ENCODE measurements around the gene LGALS3BP. TPM values are rescaled to one million over a fixed set of nuclear protein-coding genes. Genes with fewer than 3 reads are reported as not detected.
"Not testable (repeated sequence)": the region's sequence is repeated elsewhere in the genome, so short reads cannot be mapped to it uniquely, and the experiment has no call there.

The LGALS3BP gene
- polyA plus RNA-seq, 1 donor = 325 TPM

DNA sequence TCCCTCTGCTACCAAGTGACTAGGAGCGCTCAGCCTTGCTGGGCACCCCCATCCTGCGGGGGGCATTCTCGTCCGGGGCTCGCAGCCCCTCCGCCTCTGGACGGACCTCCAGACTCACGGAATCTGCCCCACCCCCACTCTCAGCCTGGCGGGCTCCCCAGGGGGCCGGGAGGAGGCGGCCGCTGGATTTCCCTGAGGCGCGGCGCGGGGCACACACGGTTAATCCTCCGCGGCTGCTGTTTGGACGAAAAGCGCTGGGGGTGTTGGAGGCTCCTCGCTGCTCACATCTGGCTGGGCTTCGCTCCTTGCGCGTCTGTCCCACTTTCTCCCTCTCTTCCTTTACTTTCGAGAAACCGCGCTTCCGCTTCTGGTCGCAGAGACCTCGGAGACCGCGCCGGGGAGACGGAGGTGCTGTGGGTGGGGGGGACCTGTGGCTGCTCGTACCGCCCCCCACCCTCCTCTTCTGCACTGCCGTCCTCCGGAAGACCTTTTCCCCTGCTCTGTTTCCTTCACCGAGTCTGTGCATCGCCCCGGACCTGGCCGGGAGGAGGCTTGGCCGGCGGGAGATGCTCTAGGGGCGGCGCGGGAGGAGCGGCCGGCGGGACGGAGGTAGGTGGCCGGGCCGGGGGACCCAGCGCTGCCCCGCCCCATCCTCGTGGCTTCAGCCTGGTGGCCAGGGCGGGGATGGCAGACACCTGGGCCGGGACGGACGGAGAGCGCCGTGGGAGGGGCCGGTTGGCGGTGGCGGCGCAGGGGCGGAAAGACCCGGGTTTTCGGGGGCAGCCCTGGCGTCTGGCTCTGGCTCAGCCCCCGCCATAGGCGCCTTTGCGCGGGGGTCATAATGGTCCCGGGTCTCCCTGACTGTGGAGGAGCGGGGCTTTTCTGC is 44.4 kb upstream of the LGALS3BP start, which contains the start of gene C1QTNF1:
TSS of gene C1QTNF1 (plus strand) at position 284 of the 886 bp plus-strand sequence. CDS start 19,800 bp downstream, outside the sequence.
- no peaks in the 10 kb centered on the region for H3K36me3 ChIP-seq (ENCODE audit: control insufficient read depth, insufficient read depth, low read length)
- no CpG with 5 or more reads among the region's 77 CpGs for WGBS (ENCODE audit: insufficient coverage, low lambda C conversion rate)
- peaks cover 51% of the 10 kb centered on the region for H3K4me1 ChIP-seq (ENCODE audit: control insufficient read depth, insufficient read depth, low read length)
- H3K27ac ChIP-seq (ENCODE audit: low read length) = no peak within 1 kb of the TSS
- DNase-seq = peak in 1 of 2 donors; percentile 43
- H3K4me3 ChIP-seq (ENCODE audit: low read length) = peak within 1 kb of the TSS; percentile 49
- H3K9me3 ChIP-seq (ENCODE audit: control insufficient read depth, low read depth, low read length) = peaks cover 5% of the 10 kb centered on the region
- H3K27me3 ChIP-seq (ENCODE audit: control insufficient read depth, insufficient read depth, low read length) = peaks cover 31% of the 10 kb centered on the region

DNA sequence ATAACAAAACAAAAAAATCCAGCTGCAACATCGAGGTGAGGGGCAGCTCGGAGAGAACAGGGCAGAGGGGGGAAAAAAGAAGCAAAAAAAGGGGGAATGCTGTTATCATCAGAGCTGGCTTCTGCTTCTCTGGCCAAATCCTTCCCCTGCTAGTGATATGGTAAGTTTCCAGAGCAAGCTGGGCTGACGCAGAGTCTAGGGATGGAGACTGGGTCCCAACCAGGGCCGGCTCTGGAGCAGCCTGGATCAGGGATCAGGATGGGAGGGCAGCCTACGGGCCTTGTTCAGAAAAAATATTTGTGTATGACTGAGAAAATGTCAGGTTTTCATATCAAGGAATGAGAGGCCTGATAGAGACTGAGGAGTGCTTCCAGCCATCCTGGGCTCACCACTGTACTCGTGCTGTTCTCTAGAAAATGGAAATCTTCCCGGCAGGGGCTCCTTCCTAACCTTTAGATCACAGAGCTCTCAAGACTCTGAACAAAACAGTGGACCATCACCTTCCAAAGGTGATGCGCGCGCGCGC is 43.5 kb upstream of the LGALS3BP start:
- H3K9me3 ChIP-seq (ENCODE audit: control insufficient read depth, low read depth, low read length) = peaks cover 5% of the 10 kb centered on the region
- H3K27ac ChIP-seq (ENCODE audit: low read length) = no peak overlapping the region
- peaks cover 52% of the 10 kb centered on the region for H3K4me1 ChIP-seq (ENCODE audit: control insufficient read depth, insufficient read depth, low read length)
- DNase-seq = no peak
- 100% methylated on average over 1 of the region's 12 CpGs for WGBS (ENCODE audit: insufficient coverage, low lambda C conversion rate)
- H3K36me3 ChIP-seq (ENCODE audit: control insufficient read depth, insufficient read depth, low read length) = no peaks in the 10 kb centered on the region
- H3K4me3 ChIP-seq (ENCODE audit: low read length) = no peak overlapping the region
- H3K27me3 ChIP-seq (ENCODE audit: control insufficient read depth, insufficient read depth, low read length) = peaks cover 31% of the 10 kb centered on the region

DNA sequence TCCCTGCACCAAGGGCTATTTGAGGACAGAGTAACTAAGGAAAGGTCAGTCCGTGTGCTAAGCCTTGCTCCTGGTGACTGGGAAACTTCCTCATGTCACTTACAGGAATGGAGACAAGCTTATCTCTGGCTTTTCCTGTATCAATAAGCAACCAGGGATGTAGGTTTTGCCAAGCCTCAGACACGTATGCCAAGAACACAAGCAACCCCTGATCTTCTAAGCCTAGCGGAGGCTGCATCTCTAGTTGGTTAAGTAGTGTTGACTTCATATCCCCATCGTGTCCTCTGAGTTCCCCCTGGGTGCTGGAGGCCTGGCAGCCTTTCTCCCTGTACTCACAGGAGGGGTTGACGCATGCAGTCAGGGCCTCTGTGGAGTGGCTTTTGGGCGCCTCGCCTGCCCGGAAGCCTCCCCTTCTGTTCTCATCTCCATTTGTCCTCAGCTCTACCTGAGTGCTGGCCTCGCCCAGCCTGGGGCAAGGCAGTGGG is 42.8 kb upstream of the LGALS3BP start:
- DNase-seq = no peak
- Histone ChIP-seq H3K4me3 (ENCODE audit: low read length) (no peak overlapping the region), H3K27ac (ENCODE audit: low read length) (no peak overlapping the region), H3K4me1 (ENCODE audit: control insufficient read depth, insufficient read depth, low read length) (peaks cover 45% of the 10 kb centered on the region), H3K36me3 (ENCODE audit: control insufficient read depth, insufficient read depth, low read length) (no peaks in the 10 kb centered on the region), H3K27me3 (ENCODE audit: control insufficient read depth, insufficient read depth, low read length) (peaks cover 31% of the 10 kb centered on the region), H3K9me3 (ENCODE audit: control insufficient read depth, low read depth, low read length) (peaks cover 5% of the 10 kb centered on the region)
- no CpG with 5 or more reads among the region's 9 CpGs for WGBS (ENCODE audit: insufficient coverage, low lambda C conversion rate)

DNA sequence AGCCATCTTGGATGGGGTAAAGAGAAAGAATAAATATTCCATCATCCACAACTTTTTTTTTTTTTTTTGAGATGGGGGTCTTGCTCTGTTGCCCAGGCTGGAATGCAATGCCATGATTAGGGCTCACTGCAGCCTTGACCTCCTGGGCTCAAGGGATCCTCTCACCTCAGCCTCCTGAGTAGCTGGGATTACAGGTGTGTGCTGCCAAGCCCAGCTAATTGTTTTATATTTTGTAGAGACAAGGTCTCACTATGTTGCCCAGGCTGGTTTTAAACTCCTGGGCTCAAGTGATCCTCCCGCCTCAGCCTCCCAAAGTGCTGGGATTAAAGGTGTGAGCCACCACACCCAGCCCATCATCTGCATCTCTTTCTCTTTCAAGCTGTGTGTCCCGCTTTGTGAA is 42.2 kb upstream of the LGALS3BP start:
- Histone ChIP-seq H3K27me3 (ENCODE audit: control insufficient read depth, insufficient read depth, low read length) (peaks cover 31% of the 10 kb centered on the region), H3K4me1 (ENCODE audit: control insufficient read depth, insufficient read depth, low read length) (peaks cover 39% of the 10 kb centered on the region)
- WGBS (ENCODE audit: insufficient coverage, low lambda C conversion rate) = no CpG with 5 or more reads among the region's 2 CpGs

DNA sequence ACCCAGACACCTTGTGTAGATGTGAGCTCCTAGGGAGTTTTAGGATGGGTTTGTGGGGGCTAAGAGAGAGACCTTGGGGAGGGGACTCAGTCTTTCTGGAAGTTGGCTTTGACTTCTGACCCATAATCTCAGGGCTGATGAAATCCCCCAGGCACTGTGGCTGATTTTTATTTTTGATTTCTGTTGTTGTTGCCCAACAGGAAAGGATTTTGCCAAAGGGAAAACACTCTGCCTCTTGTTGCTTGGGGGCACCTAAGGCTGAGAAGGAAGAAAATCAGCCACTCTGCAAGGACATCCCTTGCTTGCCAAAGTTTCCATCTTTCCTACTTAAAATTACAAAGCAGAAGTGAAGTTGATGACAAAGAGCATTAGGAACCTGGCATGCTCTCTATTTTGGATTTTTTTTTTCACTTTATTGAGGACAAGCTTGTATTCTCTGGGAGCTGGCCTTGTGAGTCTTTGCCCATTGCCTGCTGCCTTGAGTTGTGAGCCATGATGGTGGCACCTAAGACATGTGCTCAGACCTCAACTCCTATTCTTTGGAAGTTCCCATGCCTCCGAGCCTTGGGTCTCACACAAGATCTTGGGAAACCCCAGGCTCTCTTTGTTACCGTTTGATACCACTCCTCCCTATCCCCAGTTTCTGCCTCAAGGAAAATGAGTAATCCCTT is 41.0 kb upstream of the LGALS3BP start:
- peaks cover 31% of the 10 kb centered on the region for H3K27me3 ChIP-seq (ENCODE audit: control insufficient read depth, insufficient read depth, low read length)
- no peaks in the 10 kb centered on the region for H3K36me3 ChIP-seq (ENCODE audit: control insufficient read depth, insufficient read depth, low read length)
- H3K4me3 ChIP-seq (ENCODE audit: low read length) = no peak overlapping the region
- no CpG with 5 or more reads among the region's 2 CpGs for WGBS (ENCODE audit: insufficient coverage, low lambda C conversion rate)
- H3K27ac ChIP-seq (ENCODE audit: low read length) = no peak overlapping the region
- no peak for DNase-seq
- H3K9me3 ChIP-seq (ENCODE audit: control insufficient read depth, low read depth, low read length) = peaks cover 7% of the 10 kb centered on the region
- H3K4me1 ChIP-seq (ENCODE audit: control insufficient read depth, insufficient read depth, low read length) = peaks cover 31% of the 10 kb centered on the region

More for the DNA sequence above, 42.2 kb upstream of the LGALS3BP start:
- not testable (repeated sequence) for H3K9me3 ChIP-seq (ENCODE audit: control insufficient read depth, low read depth, low read length); H3K36me3 ChIP-seq (ENCODE audit: control insufficient read depth, insufficient read depth, low read length); H3K4me3 ChIP-seq (ENCODE audit: low read length); DNase-seq; H3K27ac ChIP-seq (ENCODE audit: low read length)

DNA sequence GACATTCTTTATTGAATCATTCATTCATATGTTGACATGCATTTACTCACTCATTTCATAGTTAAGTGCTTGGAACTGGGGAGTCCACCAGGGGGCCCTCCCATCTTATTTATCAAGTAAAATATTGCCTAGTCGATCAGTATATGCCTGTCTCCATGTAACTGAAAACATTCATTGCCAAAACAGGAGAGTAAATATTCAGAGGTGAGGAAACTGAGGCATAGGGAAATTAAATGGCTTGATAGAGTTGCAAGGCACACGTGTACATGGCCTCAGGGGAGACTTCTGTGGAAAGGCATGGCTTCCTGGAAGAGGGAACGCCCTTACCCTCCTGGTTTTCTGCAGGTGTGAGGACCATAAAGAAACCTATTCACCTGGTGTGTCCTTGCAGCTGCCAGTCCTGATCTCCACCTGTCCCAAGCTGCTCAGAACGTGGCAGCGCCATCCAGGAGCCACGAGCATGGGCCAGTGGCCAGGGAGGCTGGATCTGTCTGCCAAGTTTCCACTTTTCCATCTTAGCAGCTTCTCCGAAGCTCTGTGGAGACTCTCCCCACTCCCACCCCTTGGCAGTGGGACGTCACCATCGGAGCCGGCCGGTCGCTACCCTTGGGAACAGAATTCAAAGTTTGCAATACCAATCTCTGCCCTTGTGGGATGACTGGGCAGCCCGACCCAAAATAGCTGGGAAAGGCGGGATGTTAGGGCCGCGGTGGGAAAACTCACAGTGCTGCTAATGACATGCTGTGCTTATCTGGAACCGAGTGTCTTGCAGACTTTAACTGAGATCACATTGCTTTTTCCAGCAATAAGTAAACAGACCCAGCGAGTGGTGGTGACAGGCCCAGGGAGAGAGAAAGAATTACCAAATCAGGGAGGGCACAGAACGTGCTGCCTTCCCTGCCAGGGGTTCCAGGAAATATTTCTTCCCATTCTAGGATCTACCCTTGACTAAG is 40.2 kb upstream of the LGALS3BP start:
- Histone ChIP-seq H3K9me3 (ENCODE audit: control insufficient read depth, low read depth, low read length) (peaks cover 11% of the 10 kb centered on the region), H3K27me3 (ENCODE audit: control insufficient read depth, insufficient read depth, low read length) (peaks cover 25% of the 10 kb centered on the region), H3K4me3 (ENCODE audit: low read length) (no peak overlapping the region), H3K4me1 (ENCODE audit: control insufficient read depth, insufficient read depth, low read length) (peaks cover 24% of the 10 kb centered on the region), H3K27ac (ENCODE audit: low read length) (no peak overlapping the region), H3K36me3 (ENCODE audit: control insufficient read depth, insufficient read depth, low read length) (no peaks in the 10 kb centered on the region)
- DNase-seq = peak in 1 of 2 donors; percentile 57
- 0% methylated on average over 1 of the region's 19 CpGs for WGBS (ENCODE audit: insufficient coverage, low lambda C conversion rate)

DNA sequence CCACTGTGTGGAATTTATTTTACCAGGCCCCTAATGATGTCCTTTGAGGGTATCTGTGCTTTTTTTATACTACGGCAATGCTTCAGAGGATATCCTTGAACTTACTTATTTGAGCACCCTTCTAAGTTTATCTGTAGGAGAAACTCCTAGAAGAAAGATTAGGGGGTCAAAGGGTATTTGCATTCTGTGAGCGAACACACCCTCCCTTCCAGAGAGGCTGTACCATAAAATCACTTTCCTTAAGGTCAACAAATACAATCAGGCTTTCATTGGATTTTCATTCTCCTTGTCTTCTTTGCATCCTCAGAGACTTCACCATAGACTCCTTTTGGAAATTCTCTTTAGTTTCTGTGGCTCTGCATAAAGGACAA is 39.5 kb upstream of the LGALS3BP start:
- H3K4me1 ChIP-seq (ENCODE audit: control insufficient read depth, insufficient read depth, low read length) = peaks cover 20% of the 10 kb centered on the region
- DNase-seq = peak in 1 of 2 donors; percentile 59
- H3K36me3 ChIP-seq (ENCODE audit: control insufficient read depth, insufficient read depth, low read length) = no peaks in the 10 kb centered on the region
- H3K9me3 ChIP-seq (ENCODE audit: control insufficient read depth, low read depth, low read length) = peaks cover 11% of the 10 kb centered on the region
- WGBS (ENCODE audit: insufficient coverage, low lambda C conversion rate) = no CpG with 5 or more reads among the region's 2 CpGs
- no peak overlapping the region for H3K27ac ChIP-seq (ENCODE audit: low read length)
- peaks cover 20% of the 10 kb centered on the region for H3K27me3 ChIP-seq (ENCODE audit: control insufficient read depth, insufficient read depth, low read length)
- H3K4me3 ChIP-seq (ENCODE audit: low read length) = no peak overlapping the region

DNA sequence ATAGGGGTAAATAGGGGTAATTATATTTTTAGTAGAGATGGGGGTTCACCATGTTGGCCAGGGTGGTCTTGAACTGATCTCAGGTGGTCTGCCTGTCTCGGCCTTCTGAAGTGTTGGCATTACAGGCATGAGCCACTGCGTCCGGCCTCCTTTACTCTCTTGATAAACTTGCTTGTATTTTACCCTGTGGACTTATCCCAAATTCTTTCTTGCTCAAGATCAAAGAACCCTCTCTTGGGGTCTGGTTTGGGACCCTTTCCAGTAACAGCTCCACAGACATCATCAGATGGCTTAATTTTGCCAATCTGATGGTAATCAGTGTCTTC is 38.6 kb upstream of the LGALS3BP start:
- WGBS (ENCODE audit: insufficient coverage, low lambda C conversion rate) = 100% methylated on average over 3 of the region's 3 CpGs
- DNase-seq = no peak
- no peak overlapping the region for H3K27ac ChIP-seq (ENCODE audit: low read length)

DNA sequence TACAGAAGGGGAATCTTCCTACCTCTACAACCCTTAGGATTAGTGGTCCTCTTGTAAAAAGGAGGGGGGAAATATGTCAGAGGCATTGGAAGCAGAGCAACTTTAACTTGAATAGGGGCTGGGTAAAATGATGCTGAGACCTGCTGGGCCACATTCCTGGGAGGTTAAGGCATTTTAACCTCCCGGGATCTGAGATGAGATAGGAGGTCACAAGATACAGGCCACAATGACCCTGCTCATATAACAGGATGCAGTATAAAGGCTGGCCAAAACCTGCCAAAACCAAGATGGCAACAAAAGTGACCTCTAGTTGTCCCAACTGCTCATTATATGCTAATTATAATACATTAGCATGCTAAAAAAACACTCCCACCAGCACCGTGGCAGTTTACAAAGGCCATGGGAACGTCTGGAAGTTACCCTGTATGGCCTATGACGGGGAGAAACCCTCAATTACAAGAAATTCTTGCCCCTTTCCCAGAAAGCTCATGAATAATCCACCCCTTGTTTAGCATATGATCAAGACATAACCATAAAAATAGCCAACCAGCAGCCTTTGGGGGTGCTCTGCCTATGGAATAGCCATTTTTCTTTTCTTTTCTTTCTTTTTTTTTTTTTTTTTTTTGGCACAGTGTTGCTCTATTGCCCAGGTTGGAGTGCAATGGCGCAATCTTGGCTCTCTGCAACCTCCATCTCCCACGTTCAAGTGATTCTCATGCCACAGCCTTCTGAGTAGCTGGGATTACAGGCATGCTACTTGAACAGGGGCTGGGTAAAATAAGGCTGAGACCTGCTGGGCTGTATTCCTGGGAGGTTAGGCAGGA is 38.0 kb upstream of the LGALS3BP start:
- no peak overlapping the region for H3K27ac ChIP-seq (ENCODE audit: low read length)
- WGBS (ENCODE audit: insufficient coverage, low lambda C conversion rate) = no CpG with 5 or more reads among the region's 6 CpGs
- H3K36me3 ChIP-seq (ENCODE audit: control insufficient read depth, insufficient read depth, low read length) = no peaks in the 10 kb centered on the region
- H3K4me1 ChIP-seq (ENCODE audit: control insufficient read depth, insufficient read depth, low read length) = peaks cover 13% of the 10 kb centered on the region
- peaks cover 8% of the 10 kb centered on the region for H3K9me3 ChIP-seq (ENCODE audit: control insufficient read depth, low read depth, low read length)
- peaks cover 5% of the 10 kb centered on the region for H3K27me3 ChIP-seq (ENCODE audit: control insufficient read depth, insufficient read depth, low read length)
- no peak for DNase-seq
- no peak overlapping the region for H3K4me3 ChIP-seq (ENCODE audit: low read length)

More for the DNA sequence above, 38.6 kb upstream of the LGALS3BP start:
- H3K27me3 ChIP-seq (ENCODE audit: control insufficient read depth, insufficient read depth, low read length) = peaks cover 10% of the 10 kb centered on the region
- peaks cover 8% of the 10 kb centered on the region for H3K9me3 ChIP-seq (ENCODE audit: control insufficient read depth, low read depth, low read length)
- peaks cover 13% of the 10 kb centered on the region for H3K4me1 ChIP-seq (ENCODE audit: control insufficient read depth, insufficient read depth, low read length)
- no peak overlapping the region for H3K4me3 ChIP-seq (ENCODE audit: low read length)
- no peaks in the 10 kb centered on the region for H3K36me3 ChIP-seq (ENCODE audit: control insufficient read depth, insufficient read depth, low read length)
